ENCODE results near the gene NEU1. TPM values are rescaled to one million over a fixed set of nuclear protein-coding genes. Genes with fewer than 3 reads are reported as not detected.
A peak's percentile ranks its signal among the peaks of the same experiment; 100 is the strongest.

NEU1 gene
- total RNA-seq, 1 experiment from 2014 or later, result 36.2 TPM

GRCh38 chr6:31878222-31878621, 15.6 kb upstream of the NEU1 start:
- Histone ChIP-seq H3K79me1 (ENCODE audit: insufficient read depth, low read depth, low read length, poor library complexity, severe bottlenecking) (no peaks in the 10 kb centered on the region), H3T11ph (ENCODE audit: low read length) (no peak overlapping the region), H3K23ac (ENCODE audit: insufficient read length, low read depth, low read length) (no peak overlapping the region), H2BK20ac (ENCODE audit: low read depth, low read length, poor library complexity, severe bottlenecking) (no peak overlapping the region), H2AK5ac (ENCODE audit: insufficient read length, low read length) (no peak overlapping the region), H3K14ac (ENCODE audit: insufficient read depth, low read length) (no peak overlapping the region), H3K18ac (ENCODE audit: insufficient read length, low read depth, low read length) (no peak overlapping the region), H3K9me3 (ENCODE audit: control insufficient read depth, low read depth, low read length) (no peaks in the 10 kb centered on the region), H4K20me1 (ENCODE audit: control insufficient read depth, insufficient read depth, insufficient read length) (no peaks in the 10 kb centered on the region), H2BK5ac (ENCODE audit: insufficient read length, low read length) (no peak overlapping the region), H3K23me2 (ENCODE audit: insufficient read length, low read depth, low read length, poor library complexity, severe bottlenecking) (no peaks in the 10 kb centered on the region), H3K79me2 (ENCODE audit: insufficient read depth, low read length) (no peaks in the 10 kb centered on the region), H3K56ac (ENCODE audit: insufficient read length, low read depth, low read length) (no peak overlapping the region), H2AFZ (ENCODE audit: low read length) (no peak overlapping the region), H3K4ac (ENCODE audit: low read depth, low read length) (no peak overlapping the region), H2BK12ac (ENCODE audit: insufficient read length, low read depth, low read length) (no peak overlapping the region), H4K8ac (replicated peaks; ENCODE audit: insufficient read length, low read depth, low read length) (no peak overlapping the region), H2BK120ac (ENCODE audit: low read depth, low read length, poor library complexity, severe bottlenecking) (no peak overlapping the region), H4K5ac (ENCODE audit: insufficient read length, low read depth, low read length) (no peak overlapping the region), H3K4me2 (ENCODE audit: insufficient read depth, insufficient read length, low read length) (no peak overlapping the region), H3K27ac (ENCODE audit: insufficient read length, low read depth, low read length) (no peak overlapping the region), H3K27me3 (ENCODE audit: insufficient read depth, low read length) (no peaks in the 10 kb centered on the region), H3K9ac (ENCODE audit: extremely low read depth, insufficient read length, low read length) (no peak overlapping the region), H4K91ac (ENCODE audit: insufficient read length, low read depth, low read length) (no peak overlapping the region), H3K4me1 (ENCODE audit: insufficient read depth, low read length) (no peaks in the 10 kb centered on the region), H2BK15ac (ENCODE audit: low read depth, low read length) (no peak overlapping the region)
- no peaks in the 10 kb centered on the region for H3K9me3 Mint-ChIP-seq
- TF ChIP-seq CTCF (conservative IDR thresholded peaks at IDR 0.05), result no peak
- DNase-seq, result peak; percentile 29
- WGBS (ENCODE audit: extremely low coverage, insufficient read length, low lambda C conversion rate), result no CpG with 5 or more reads among the region's 3 CpGs
- H3K27me3 Mint-ChIP-seq (ENCODE audit: low read depth), result no peaks in the 10 kb centered on the region; the same call in 1 of the 2 replicates
- H3K36me3 Mint-ChIP-seq (ENCODE audit: insufficient read depth in 1 of 3, low read depth in 3 of 3), result peaks cover 29 to 37% (median 36%) of the 10 kb centered on the region in 3 experiments; a peak in 6 of 7 replicates
- no peak overlapping the region; a peak in 1 of 5 replicates for H3K4me3 Mint-ChIP-seq
- peaks cover 3 to 27% of the 10 kb centered on the region in 2 experiments for H3K4me1 Mint-ChIP-seq
- peak overlapping the region in 1 of 3 experiments; percentile 68; a peak in 2 of 7 replicates for H3K27ac Mint-ChIP-seq
